Fibroblast of skin of right biceps (primary cell): ENCODE data around the gene UVRAG.

Experiments
- DNase-seq: peaks from one replicate; pipeline ENCODE4 v3.0.0-alpha.2; 2013

Gene UVRAG

DNA sequence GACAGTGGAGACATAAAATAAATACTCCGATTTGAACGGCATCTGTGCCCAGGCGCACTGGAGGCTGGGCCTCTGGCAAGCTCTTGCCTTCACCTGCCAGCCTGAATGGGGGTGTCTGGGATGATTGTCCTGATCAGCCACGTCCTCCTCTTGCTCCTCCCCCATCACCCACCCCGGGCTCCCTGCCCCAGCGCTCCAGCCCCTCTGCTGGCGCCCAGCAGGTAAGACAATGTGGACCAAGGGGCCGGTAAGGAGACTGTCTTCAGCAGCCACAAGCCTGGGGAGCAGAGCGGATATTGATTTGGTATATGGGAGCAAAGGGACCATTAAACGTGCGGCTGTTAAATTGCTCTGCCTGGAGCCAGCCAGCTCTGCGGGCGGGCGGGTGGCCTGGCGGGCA lies 366.4 kb downstream of the UVRAG start:
- no peak for DNase-seq

DNA sequence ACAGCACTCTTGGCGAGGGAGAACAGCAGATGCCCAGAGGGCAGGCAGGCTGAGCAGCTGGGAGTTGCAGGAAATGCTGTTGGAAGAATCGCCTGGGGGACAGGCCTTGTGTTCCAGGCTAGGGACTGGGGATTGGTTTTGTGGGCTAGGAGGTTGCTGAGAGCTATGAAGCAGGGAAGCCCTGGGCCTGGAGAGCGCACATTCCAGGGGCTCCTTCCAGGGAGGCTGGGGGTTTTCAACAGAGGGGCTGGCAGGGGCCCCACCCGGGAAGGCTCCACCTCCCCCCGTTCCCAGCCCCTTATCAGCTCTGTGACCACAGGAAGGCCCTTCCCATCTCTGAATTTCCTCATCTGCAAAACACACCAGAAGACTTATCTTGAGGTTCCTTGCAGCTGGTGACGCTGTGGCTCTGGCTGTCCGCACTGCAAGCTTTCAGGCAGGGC lies 369.6 kb downstream of the UVRAG start:
- DNase-seq, result no peak

DNA sequence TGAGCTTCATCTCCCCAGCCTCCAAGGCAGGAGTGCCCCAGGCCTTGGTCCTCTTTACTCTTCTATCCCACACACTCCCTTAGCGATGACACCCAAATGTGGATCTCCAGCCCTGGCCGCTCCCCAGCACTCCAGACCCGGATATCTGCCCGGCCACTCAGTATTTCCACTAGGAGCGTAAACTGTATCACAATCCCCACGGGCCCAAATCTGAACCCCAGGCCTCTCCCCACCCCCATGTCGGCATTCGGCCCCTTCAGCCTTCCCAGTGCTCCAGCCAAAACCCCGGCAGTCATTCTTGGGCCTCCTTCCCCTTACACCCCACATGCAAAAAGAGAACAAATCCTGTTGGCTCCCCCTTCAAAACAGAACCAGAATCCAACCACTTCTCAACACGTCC lies 370.5 kb downstream of the UVRAG start:
- DNase-seq, result no peak

DNA sequence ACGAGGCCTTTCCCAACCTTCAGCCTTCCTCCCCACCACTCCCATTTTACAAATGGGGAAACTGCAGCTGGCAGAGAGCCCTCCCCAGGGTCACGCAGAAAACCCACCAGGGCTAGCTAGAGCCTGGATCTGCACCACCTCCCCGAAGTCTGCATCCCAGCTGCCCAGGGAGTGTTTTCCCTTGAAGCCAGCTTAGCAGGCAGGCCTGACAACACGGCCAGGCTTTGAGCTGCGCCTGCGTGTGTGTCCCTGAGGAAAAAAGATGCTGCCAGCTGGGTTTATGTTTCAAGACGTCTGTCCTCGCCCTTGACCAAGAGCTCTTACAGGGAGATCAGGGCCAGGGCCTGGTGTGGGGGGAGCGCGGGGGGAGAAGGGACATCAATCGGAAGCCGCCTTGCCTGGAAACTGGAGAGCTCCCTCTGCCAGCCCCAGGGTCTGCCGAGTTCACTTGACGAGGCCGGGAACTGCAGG lies 371.0 kb downstream of the UVRAG start:
- no peak for DNase-seq

DNA sequence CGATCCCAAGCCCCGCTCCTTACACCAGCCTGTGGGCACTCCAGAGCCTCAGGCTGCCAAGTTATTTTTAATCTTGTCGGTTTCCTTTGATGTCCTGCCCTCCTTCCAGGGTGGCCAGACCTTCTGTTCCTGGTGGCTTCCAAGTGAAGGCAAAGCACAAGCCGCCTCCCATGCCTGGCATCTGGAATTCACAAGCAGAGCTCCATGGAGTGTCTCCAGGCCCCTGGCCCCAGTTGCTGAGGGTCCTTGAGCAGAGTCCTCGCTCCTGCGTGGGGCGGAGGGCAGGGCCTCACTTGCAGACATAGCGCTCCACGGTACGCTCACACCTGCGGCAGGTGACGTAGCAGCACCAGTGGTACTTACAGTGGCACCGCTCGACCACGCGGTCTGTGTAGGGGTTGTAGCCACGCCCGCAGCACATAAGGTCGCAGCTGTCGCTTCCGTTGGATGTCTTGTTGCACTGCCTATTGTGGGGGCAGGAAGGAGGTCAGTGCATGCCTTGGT lies 371.8 kb downstream of the UVRAG start:
- DNase-seq, result no peak

DNA sequence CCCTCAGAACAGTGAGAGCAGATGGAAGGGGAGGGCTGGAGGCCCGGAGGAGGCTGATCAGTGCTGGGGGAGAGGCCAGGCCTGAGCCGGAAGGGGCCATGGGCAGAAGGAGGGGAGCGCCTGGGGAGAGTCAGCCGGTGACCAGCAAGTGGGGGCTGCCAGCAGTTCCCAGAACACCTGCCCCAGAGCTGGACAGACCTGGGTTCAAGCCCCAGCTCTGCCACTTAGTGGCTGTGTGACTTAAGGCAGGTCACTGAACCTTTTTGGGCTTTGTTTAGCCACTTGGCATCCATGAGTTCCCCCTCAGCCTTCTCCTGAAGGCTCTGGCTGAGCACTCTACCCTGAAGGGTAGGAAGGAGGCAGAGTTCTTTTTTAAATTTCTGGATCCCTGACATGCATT lies 373.9 kb downstream of the UVRAG start:
- DNase-seq, result no peak

DNA sequence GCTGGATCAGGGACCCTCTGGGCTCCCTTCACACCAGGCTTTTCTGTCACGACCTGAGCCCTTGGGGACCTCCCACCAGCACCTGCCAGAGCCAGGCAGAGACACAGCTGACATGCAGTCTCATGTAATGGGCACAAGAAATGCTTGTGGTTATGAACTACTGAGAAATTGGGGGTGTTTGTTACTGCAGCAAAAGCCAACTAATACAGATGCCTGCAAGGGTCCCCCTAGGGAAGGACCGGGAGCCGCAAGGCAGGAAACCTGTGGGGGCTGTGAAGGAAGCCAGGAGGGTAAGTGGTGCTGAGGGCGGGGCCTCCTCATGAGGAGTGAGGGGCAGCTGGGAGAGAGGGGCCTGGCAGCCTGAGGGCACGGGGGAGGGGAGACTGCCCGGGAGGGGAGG lies 374.7 kb downstream of the UVRAG start:
- DNase-seq, result no peak

DNA sequence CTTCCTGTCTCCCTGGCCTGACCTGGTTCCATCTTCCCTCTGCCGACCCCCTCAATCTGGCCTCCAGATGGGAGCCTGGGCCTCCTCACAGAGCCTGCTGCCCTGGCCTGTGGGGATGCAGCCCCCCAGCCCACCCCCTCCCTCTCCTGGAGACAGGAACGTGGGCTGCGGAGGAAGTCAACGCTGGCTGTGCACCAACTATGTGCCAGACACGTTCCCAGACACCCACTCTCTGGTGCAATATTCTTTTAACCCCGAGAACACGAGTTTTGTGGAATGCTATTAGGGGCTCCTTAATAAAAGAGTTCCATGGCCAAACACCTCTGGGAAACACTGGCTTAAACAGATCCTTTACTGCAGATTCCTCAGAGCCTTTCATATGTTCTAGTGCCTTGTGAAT lies 375.4 kb downstream of the UVRAG start:
- DNase-seq, result peak; percentile 54
